Measurements from ENCODE around the gene SIRT3. TPM values are rescaled to one million over a fixed set of nuclear protein-coding genes. Genes with fewer than 3 reads are reported as not detected.

SIRT3 gene
- total and polyA plus RNA-seq, 2 of the 13 experiments (the other 11 are each of a cell fraction or from before 2014, with no cell fraction given): 15.1 to 18.2 TPM

DNA sequence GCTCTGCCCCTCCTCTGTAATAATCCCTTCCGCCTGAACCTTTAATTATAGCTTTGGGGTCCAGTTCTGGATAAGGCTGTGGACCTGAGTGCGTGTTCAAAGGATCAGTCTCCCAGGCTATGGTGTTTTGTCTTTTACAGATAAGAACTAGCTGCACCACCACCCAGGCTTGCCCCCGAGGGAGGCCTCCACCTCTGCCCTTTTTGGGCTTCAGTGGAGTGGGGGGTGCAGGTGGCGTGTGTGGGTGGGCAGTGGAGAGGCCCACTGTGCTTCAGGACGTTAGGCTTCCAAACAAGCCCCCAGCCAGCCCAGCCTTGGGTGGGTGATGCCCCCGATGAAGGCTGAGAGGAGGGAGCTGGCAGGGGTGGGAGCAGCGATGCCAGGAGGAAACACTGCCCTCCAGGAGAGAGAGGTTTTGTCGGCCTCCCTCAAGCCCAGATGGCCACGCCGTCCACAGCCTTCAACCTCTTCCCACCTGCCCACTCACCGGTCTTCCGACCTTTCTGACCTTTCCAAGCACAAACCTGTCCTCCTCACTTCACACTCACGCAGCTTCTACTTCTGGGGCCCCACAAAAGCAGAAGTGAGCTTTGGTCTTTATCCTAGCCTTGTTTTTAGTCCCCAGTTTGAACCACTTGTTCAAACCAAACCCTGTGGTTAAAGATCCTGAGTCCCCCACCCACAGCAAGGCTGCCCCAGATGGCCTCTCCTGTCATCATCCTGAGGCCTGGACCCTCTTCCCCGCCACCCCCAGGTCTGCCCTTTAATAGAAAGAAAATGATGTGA is 21.0 kb upstream of the SIRT3 start (continued):
- TF ChIP-seq, protein P1, sequence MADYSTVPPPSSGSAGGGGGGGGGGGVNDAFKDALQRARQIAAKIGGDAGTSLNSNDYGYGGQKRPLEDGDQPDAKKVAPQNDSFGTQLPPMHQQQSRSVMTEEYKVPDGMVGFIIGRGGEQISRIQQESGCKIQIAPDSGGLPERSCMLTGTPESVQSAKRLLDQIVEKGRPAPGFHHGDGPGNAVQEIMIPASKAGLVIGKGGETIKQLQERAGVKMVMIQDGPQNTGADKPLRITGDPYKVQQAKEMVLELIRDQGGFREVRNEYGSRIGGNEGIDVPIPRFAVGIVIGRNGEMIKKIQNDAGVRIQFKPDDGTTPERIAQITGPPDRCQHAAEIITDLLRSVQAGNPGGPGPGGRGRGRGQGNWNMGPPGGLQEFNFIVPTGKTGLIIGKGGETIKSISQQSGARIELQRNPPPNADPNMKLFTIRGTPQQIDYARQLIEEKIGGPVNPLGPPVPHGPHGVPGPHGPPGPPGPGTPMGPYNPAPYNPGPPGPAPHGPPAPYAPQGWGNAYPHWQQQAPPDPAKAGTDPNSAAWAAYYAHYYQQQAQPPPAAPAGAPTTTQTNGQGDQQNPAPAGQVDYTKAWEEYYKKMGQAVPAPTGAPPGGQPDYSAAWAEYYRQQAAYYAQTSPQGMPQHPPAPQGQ (CRISPR knock-in tag; IDR thresholded peaks at IDR 0.05; ENCODE audit: borderline replicate concordance): no peak
- no peak for TF ChIP-seq KLF11 (CRISPR knock-in tag; IDR thresholded peaks at IDR 0.05)

GRCh38 chr11:255816-256215 is 19.7 kb upstream of the SIRT3 start:
- ATAC-seq (no peak), DNase-seq (ENCODE audit: low spot score) (no peak), FAIRE-seq (no peak)
- Histone ChIP-seq H4K20me1 (ENCODE audit: insufficient read depth, low read length) (no peaks in the 10 kb centered on the region), H3K36me3 (replicated peaks in 1 of 2; ENCODE audit: control insufficient read depth in 1 of 2, insufficient read depth in 2 of 2, low read length in 2 of 2) (peaks cover 17 to 25% of the 10 kb centered on the region in 2 experiments; a peak in 4 of 5 replicates), H3K9ac (ENCODE audit: insufficient read depth, low read depth, low read length) (no peak overlapping the region), H3K27ac (ENCODE audit: extremely low read length, insufficient read depth, low read length) (no peak overlapping the region), H3K4me1 (ENCODE audit: insufficient read depth, low read length) (peaks cover 8% of the 10 kb centered on the region; the same call in 1 of the 2 replicates), H3K4me3 (replicated peaks in 1 of 3; ENCODE audit: insufficient read depth in 1 of 3, low read depth in 2 of 3, low read length in 3 of 3) (no peak overlapping the region), H3K4me2 (ENCODE audit: low read depth, low read length) (no peak overlapping the region), H3K79me2 (ENCODE audit: insufficient read depth, low read length) (no peaks in the 10 kb centered on the region), H2AFZ (ENCODE audit: low read length) (no peak overlapping the region), H3K9me3 (ENCODE audit: low read length) (no peaks in the 10 kb centered on the region), H3K27me3 (ENCODE audit: control insufficient read depth in 1 of 2, insufficient read depth in 2 of 2, low read length in 2 of 2) (peaks cover 0 to 7% of the 10 kb centered on the region in 2 experiments; a peak in 1 of 5 replicates)
- POLR2A ChIA-PET: no interaction called here
- BruUV-seq (replicated peaks): no TSS peak
- WGBS (ENCODE audit: low lambda C conversion rate): 86% methylated on average over 2 of the region's 2 CpGs
- CTCF ChIA-PET (ENCODE audit: low intra/inter-chr PET ratio, low total read pairs): no interaction called here
- in situ Hi-C loops (cut with HindIII; ENCODE audit: extremely low pct_ligation_motif_present, low pct_unique_long_range_greater_than_20kb) (no loop called here), intact Hi-C loops (cut with micrococcal nuclease; ENCODE audit: unreplicated experiment) (no loop called here)
- TF ChIP-seq NFYB (CRISPR knock-in tag; IDR thresholded peaks at IDR 0.05): no peak
- TF ChIP-seq PHF8 (CRISPR knock-in tag; IDR thresholded peaks at IDR 0.05): no peak
- no peak for TF ChIP-seq BRD4 (CRISPR knock-in tag; IDR thresholded peaks at IDR 0.05)
- no peak for TF ChIP-seq ZNF343 (CRISPR knock-in tag; IDR thresholded peaks at IDR 0.05)
- no peak for TF ChIP-seq ZNF580 (CRISPR knock-in tag; IDR thresholded peaks at IDR 0.05; ENCODE audit: borderline replicate concordance, low read depth)
- TF ChIP-seq ZNF232 (CRISPR knock-in tag; IDR thresholded peaks at IDR 0.05; ENCODE audit: borderline replicate concordance): no peak
- TF ChIP-seq ZNF841 (CRISPR knock-in tag; IDR thresholded peaks at IDR 0.05; ENCODE audit: borderline replicate concordance): no peak
- no peak for TF ChIP-seq ZSCAN12 (CRISPR knock-in tag; IDR thresholded peaks at IDR 0.05)
